HEK293 (cell line): Measurements from ENCODE around the gene FAM171A1.
"Not testable (repeated sequence)": the region's sequence is repeated elsewhere in the genome, so short reads cannot be mapped to it uniquely, and the experiment has no call there.

Experiments
- CTCF ChIA-PET: fragments of 350-600 bp; formaldehyde crosslinking; extraction: SDS; loops from one replicate; lab custom pipeline; 2021; ENCODE audit warnings: antibody characterized with exemption; lab: Yijun Ruan, JAX
- POLR2A ChIA-PET: fragments of 300-600 bp; formaldehyde crosslinking; extraction: SDS; loops from one replicate; lab custom pipeline; 2020; ENCODE audit warnings: antibody characterized with exemption, inconsistent platforms; lab: Yijun Ruan, JAX
- H3K27ac ChIP-seq: fragments of 200-500 bp; sonication (Bioruptor generic); 2 replicates; pipeline ENCODE4 v1.5.1; 2014; ENCODE audit warnings: low read depth, low read length, control low read depth, inconsistent platforms; ENCODE audit errors: extremely low read depth
- H3K36me3 ChIP-seq, 2 experiments: fragments of 200-500 bp in 1 of 2; sonication (Bioruptor generic) in 1 of 2; 1 replicate in 1 of 2; 2 replicates in 1 of 2; pipeline ENCODE4 v1.5.1; 2014 to 2017; ENCODE audit warnings: inconsistent platforms in 2 of 2, low read length in 2 of 2; ENCODE audit not compliant: control insufficient read depth in 2 of 2, insufficient read depth in 1 of 2
- H3K4me1 ChIP-seq: fragments of 200-500 bp; sonication (Bioruptor generic); 2 replicates; pipeline ENCODE4 v1.5.1; 2014; ENCODE audit warnings: mild to moderate bottlenecking, low read length, inconsistent platforms; ENCODE audit not compliant: control insufficient read depth, insufficient read depth
- H3K4me3 ChIP-seq: 2 replicates; pipeline ENCODE4 v1.5.1; 2011; ENCODE audit warnings: low read depth, mild to moderate bottlenecking, control low read depth, low read length, moderate library complexity
- H3K9me3 ChIP-seq: fragments of 200-500 bp; sonication (Bioruptor generic); 2 replicates; pipeline ENCODE4 v1.5.1; 2014; ENCODE audit warnings: low read depth, low read length, inconsistent platforms; ENCODE audit not compliant: control insufficient read depth, insufficient read depth
- KLF16 ChIP-seq: fragments of 450-650 bp; formaldehyde crosslinking; IDR thresholded peaks from 2 replicates; pipeline ENCODE4 v1.5.1; 2017; ENCODE audit warnings: missing biosample characterization, missing genetic modification characterization
- KLF8 ChIP-seq: fragments of 450-650 bp; formaldehyde crosslinking; IDR thresholded peaks from 2 replicates; pipeline ENCODE4 v1.5.1; 2016; ENCODE audit warnings: missing biosample characterization, missing genetic modification characterization
- ZBTB1 ChIP-seq: fragments of 450-650 bp; formaldehyde crosslinking; IDR thresholded peaks from 2 replicates; pipeline ENCODE4 v1.5.1; 2016; ENCODE audit warnings: missing biosample characterization, missing genetic modification characterization
- ZFP69B ChIP-seq: fragments of 450-650 bp; formaldehyde crosslinking; IDR thresholded peaks from 2 replicates; pipeline ENCODE4 v1.5.1; 2016; ENCODE audit warnings: missing biosample characterization, missing genetic modification characterization
- ZNF146 ChIP-seq: fragments of 450-650 bp; formaldehyde crosslinking; IDR thresholded peaks from 2 replicates; pipeline ENCODE4 v1.5.1; 2016; ENCODE audit warnings: missing biosample characterization, missing genetic modification characterization
- ZNF16 ChIP-seq: fragments of 450-650 bp; formaldehyde crosslinking; IDR thresholded peaks from 2 replicates; pipeline ENCODE4 v1.5.1; 2016; ENCODE audit warnings: low read depth, missing biosample characterization, missing genetic modification characterization
- ZNF610 ChIP-seq: fragments of 450-650 bp; formaldehyde crosslinking; IDR thresholded peaks from 2 replicates; pipeline ENCODE4 v1.5.1; 2016; ENCODE audit warnings: missing biosample characterization, missing genetic modification characterization, borderline replicate concordance
- ZNF639 ChIP-seq: fragments of 450-650 bp; formaldehyde crosslinking; IDR thresholded peaks from 2 replicates; pipeline ENCODE4 v1.5.1; 2016; ENCODE audit warnings: missing biosample characterization, missing genetic modification characterization
- TF ChIP-seq, protein P1 (sequence below): fragments of 450-650 bp; formaldehyde crosslinking; IDR thresholded peaks from 2 replicates; pipeline ENCODE4 v1.5.0; 2017; ENCODE audit warnings: missing biosample characterization, missing genetic modification characterization, borderline replicate concordance
- TF ChIP-seq, protein P2 (sequence below): fragments of 450-650 bp; formaldehyde crosslinking; IDR thresholded peaks from 2 replicates; pipeline ENCODE4 v1.5.1; 2016; ENCODE audit warnings: missing biosample characterization, missing genetic modification characterization, low read depth
- TF ChIP-seq, protein P3 (sequence below): fragments of 450-650 bp; formaldehyde crosslinking; IDR thresholded peaks from 2 replicates; pipeline ENCODE4 v1.5.1; 2016; ENCODE audit warnings: missing biosample characterization, missing genetic modification characterization

FAM171A1 gene

GRCh38 chr10:15401382-15401781, 30.3 kb upstream of the FAM171A1 start (continued):
- TF ChIP-seq ZBTB1 (tag by site-specific recombination) (no peak), KLF16 (no peak), KLF8 (tag by site-specific recombination) (no peak), ZNF16 (tag by site-specific recombination) (no peak), ZFP69B (tag by site-specific recombination) (no peak), ZNF610 (tag by site-specific recombination) (no peak)
- TF ChIP-seq, protein P1, sequence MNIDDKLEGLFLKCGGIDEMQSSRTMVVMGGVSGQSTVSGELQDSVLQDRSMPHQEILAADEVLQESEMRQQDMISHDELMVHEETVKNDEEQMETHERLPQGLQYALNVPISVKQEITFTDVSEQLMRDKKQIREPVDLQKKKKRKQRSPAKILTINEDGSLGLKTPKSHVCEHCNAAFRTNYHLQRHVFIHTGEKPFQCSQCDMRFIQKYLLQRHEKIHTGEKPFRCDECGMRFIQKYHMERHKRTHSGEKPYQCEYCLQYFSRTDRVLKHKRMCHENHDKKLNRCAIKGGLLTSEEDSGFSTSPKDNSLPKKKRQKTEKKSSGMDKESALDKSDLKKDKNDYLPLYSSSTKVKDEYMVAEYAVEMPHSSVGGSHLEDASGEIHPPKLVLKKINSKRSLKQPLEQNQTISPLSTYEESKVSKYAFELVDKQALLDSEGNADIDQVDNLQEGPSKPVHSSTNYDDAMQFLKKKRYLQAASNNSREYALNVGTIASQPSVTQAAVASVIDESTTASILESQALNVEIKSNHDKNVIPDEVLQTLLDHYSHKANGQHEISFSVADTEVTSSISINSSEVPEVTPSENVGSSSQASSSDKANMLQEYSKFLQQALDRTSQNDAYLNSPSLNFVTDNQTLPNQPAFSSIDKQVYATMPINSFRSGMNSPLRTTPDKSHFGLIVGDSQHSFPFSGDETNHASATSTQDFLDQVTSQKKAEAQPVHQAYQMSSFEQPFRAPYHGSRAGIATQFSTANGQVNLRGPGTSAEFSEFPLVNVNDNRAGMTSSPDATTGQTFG (tag by site-specific recombination) = no peak
- TF ChIP-seq, protein P2, sequence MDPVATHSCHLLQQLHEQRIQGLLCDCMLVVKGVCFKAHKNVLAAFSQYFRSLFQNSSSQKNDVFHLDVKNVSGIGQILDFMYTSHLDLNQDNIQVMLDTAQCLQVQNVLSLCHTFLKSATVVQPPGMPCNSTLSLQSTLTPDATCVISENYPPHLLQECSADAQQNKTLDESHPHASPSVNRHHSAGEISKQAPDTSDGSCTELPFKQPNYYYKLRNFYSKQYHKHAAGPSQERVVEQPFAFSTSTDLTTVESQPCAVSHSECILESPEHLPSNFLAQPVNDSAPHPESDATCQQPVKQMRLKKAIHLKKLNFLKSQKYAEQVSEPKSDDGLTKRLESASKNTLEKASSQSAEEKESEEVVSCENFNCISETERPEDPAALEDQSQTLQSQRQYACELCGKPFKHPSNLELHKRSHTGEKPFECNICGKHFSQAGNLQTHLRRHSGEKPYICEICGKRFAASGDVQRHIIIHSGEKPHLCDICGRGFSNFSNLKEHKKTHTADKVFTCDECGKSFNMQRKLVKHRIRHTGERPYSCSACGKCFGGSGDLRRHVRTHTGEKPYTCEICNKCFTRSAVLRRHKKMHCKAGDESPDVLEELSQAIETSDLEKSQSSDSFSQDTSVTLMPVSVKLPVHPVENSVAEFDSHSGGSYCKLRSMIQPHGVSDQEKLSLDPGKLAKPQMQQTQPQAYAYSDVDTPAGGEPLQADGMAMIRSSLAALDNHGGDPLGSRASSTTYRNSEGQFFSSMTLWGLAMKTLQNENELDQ (tag by site-specific recombination) = no peak

- H3K4me1 ChIP-seq, H3K36me3 ChIP-seq, H3K4me3 ChIP-seq, POLR2A ChIA-PET, H3K9me3 ChIP-seq, H3K27ac ChIP-seq: not testable (repeated sequence)
- CTCF ChIA-PET = interaction anchor here (1.0 to 1.4 kb wide), 2 partner anchors 11 to 28 kb away, joined by 4 read pairs; no protein-coding TSS in a partner anchor
- TF ChIP-seq, protein P3, sequence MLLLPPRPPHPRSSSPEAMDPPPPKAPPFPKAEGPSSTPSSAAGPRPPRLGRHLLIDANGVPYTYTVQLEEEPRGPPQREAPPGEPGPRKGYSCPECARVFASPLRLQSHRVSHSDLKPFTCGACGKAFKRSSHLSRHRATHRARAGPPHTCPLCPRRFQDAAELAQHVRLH (tag by site-specific recombination) = peak; percentile 43; the same call in 1 of the 2 replicates
- peak; percentile 66 for TF ChIP-seq ZNF146 (tag by site-specific recombination)
These were observed 29.4 kb upstream of the FAM171A1 start for GRCh38 chr10:15400461-15400860.

GRCh38 chr10:15399060-15399661, 28.1 kb upstream of the FAM171A1 start:
- Histone ChIP-seq H3K9me3 (no peaks in the 10 kb centered on the region), H3K4me1 (no peaks in the 10 kb centered on the region), H3K36me3 (no peaks in the 10 kb centered on the region), H3K4me3 (no peak overlapping the region), H3K27ac (no peak overlapping the region)
- ChIA-PET POLR2A (no interaction called here), CTCF (interaction anchor here (0.6 to 1.4 kb wide), 3 partner anchors 12 to 344 kb away, joined by 3 to 4 read pairs (median 4); no protein-coding TSS in a partner anchor)
- TF ChIP-seq KLF16 = no peak
- TF ChIP-seq ZNF639 = no peak
- TF ChIP-seq, protein P2 (tag by site-specific recombination) = no peak
